HEK293 (cell line): ENCODE results near the gene MSANTD1.

Source experiments
- ZBTB17 ChIP-seq: fragments of 450-650 bp; formaldehyde crosslinking; IDR thresholded peaks from 2 replicates; pipeline ENCODE4 v1.5.1; 2016; ENCODE audit warnings: missing biosample characterization, missing genetic modification characterization
- ZFP41 ChIP-seq: fragments of 450-650 bp; formaldehyde crosslinking; IDR thresholded peaks from 2 replicates; pipeline ENCODE4 v1.5.1; 2016; ENCODE audit warnings: missing biosample characterization, missing genetic modification characterization, borderline replicate concordance
- ZNF138 ChIP-seq: fragments of 450-650 bp; formaldehyde crosslinking; IDR thresholded peaks from 2 replicates; pipeline ENCODE4 v1.5.1; 2016; ENCODE audit warnings: missing biosample characterization, missing genetic modification characterization, borderline replicate concordance
- ZNF558 ChIP-seq: fragments of 450-650 bp; formaldehyde crosslinking; IDR thresholded peaks from 2 replicates; pipeline ENCODE4 v1.5.1; 2016; ENCODE audit warnings: missing biosample characterization, missing genetic modification characterization
- ZNF843 ChIP-seq: fragments of 450-650 bp; formaldehyde crosslinking; IDR thresholded peaks from 2 replicates; pipeline ENCODE4 v1.5.1; 2016; ENCODE audit warnings: missing biosample characterization, missing genetic modification characterization
- TF ChIP-seq, protein P1 (sequence below): fragments of 450-650 bp; formaldehyde crosslinking; IDR thresholded peaks from 2 replicates; pipeline ENCODE4 v1.5.1; 2016; ENCODE audit warnings: missing biosample characterization, missing genetic modification characterization, low read depth
- TF ChIP-seq, protein P2 (sequence below): fragments of 450-650 bp; formaldehyde crosslinking; IDR thresholded peaks from 2 replicates; pipeline ENCODE4 v1.5.1; 2016; ENCODE audit warnings: missing biosample characterization, missing genetic modification characterization

DNA sequence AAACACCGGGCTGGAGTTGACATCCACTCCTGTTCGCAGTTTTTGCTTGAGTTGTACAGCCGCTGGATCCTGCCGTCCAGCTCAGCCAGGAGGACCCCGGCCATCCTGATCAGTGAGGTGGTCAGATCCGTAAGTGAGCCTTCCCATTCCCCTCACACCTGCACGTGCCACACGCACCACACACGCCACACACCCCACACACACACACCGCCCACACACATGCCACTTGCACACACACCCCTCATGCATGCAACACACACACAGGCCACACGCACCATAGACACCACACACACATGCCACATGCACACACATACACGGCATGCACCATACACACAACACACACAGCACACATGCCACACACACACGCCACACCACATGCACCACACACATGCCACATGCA lies 20.1 kb upstream of the MSANTD1 start:
- TF ChIP-seq, protein P1, sequence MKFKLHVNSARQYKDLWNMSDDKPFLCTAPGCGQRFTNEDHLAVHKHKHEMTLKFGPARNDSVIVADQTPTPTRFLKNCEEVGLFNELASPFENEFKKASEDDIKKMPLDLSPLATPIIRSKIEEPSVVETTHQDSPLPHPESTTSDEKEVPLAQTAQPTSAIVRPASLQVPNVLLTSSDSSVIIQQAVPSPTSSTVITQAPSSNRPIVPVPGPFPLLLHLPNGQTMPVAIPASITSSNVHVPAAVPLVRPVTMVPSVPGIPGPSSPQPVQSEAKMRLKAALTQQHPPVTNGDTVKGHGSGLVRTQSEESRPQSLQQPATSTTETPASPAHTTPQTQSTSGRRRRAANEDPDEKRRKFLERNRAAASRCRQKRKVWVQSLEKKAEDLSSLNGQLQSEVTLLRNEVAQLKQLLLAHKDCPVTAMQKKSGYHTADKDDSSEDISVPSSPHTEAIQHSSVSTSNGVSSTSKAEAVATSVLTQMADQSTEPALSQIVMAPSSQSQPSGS (tag by site-specific recombination), result no peak
- TF ChIP-seq ZBTB17 (tag by site-specific recombination), result no peak
- no peak for TF ChIP-seq ZNF558 (tag by site-specific recombination)
- TF ChIP-seq ZFP41 (tag by site-specific recombination), result no peak
- TF ChIP-seq ZNF138 (tag by site-specific recombination), result no peak
- TF ChIP-seq, protein P2, sequence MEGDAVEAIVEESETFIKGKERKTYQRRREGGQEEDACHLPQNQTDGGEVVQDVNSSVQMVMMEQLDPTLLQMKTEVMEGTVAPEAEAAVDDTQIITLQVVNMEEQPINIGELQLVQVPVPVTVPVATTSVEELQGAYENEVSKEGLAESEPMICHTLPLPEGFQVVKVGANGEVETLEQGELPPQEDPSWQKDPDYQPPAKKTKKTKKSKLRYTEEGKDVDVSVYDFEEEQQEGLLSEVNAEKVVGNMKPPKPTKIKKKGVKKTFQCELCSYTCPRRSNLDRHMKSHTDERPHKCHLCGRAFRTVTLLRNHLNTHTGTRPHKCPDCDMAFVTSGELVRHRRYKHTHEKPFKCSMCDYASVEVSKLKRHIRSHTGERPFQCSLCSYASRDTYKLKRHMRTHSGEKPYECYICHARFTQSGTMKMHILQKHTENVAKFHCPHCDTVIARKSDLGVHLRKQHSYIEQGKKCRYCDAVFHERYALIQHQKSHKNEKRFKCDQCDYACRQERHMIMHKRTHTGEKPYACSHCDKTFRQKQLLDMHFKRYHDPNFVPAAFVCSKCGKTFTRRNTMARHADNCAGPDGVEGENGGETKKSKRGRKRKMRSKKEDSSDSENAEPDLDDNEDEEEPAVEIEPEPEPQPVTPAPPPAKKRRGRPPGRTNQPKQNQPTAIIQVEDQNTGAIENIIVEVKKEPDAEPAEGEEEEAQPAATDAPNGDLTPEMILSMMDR, result no peak
- TF ChIP-seq ZNF843 (tag by site-specific recombination), result no peak
